AG04449 (cell line): ENCODE results near the gene H1-8.

Source experiments
- CTCF ChIA-PET: fragments of 350-600 bp; formaldehyde crosslinking; extraction: SDS; loops from one replicate; lab custom pipeline; 2021; ENCODE audit warnings: antibody characterized with exemption; lab: Yijun Ruan, JAX
- POLR2A ChIA-PET: fragments of 400-600, 350-600 bp; formaldehyde crosslinking; extraction: SDS; loops from one replicate; lab custom pipeline; 2020; ENCODE audit warnings: antibody characterized with exemption, inconsistent platforms; lab: Yijun Ruan, JAX
- DNase-seq: peaks from one replicate; pipeline ENCODE4 v3.0.0-alpha.2; 2010; ENCODE audit warnings: low read depth, low spot score
- H3K4me3 ChIP-seq: 2 replicates; pipeline ENCODE4 v1.5.1; 2011; ENCODE audit warnings: low read depth, mild to moderate bottlenecking, control low read depth, low read length
- TF ChIP-seq, protein P1 (sequence below): IDR thresholded peaks from one replicate; pipeline ENCODE4 v1.5.1; 2011; ENCODE audit warnings: mild to moderate bottlenecking, moderate library complexity, low read length, control low read depth, inconsistent platforms; ENCODE audit not compliant: insufficient read depth; ENCODE audit errors: missing control alignments

Gene H1-8

DNA sequence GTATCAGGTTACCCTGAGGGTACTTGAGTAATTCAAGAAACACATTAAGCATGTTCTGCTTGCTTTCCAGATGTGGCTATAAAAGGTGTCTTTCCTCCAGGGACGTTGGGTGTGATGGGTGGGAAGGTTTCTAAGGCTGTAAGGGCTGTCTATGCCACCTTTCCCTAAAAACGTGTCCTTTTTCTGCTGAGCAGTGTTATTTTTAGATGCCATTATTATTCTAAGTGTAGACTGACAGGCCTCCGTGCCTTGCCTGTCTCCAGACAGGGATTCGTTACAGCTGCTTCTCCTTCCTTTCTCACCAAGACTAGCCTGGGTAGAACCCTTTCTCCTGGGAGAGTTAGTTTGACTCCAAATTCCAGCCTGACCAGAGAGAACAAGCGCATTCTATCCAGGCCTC is 41.3 kb upstream of the H1-8 start:
- TF ChIP-seq, protein P1, sequence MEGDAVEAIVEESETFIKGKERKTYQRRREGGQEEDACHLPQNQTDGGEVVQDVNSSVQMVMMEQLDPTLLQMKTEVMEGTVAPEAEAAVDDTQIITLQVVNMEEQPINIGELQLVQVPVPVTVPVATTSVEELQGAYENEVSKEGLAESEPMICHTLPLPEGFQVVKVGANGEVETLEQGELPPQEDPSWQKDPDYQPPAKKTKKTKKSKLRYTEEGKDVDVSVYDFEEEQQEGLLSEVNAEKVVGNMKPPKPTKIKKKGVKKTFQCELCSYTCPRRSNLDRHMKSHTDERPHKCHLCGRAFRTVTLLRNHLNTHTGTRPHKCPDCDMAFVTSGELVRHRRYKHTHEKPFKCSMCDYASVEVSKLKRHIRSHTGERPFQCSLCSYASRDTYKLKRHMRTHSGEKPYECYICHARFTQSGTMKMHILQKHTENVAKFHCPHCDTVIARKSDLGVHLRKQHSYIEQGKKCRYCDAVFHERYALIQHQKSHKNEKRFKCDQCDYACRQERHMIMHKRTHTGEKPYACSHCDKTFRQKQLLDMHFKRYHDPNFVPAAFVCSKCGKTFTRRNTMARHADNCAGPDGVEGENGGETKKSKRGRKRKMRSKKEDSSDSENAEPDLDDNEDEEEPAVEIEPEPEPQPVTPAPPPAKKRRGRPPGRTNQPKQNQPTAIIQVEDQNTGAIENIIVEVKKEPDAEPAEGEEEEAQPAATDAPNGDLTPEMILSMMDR: no peak
- CTCF ChIA-PET: interaction anchor here (1.0 to 2.7 kb wide), 3 partner anchors 9 to 12 kb away, joined by 4 to 12 read pairs (median 6); no protein-coding TSS in a partner anchor
- no peak overlapping the region for H3K4me3 ChIP-seq
- POLR2A ChIA-PET: no interaction called here
- no peak for DNase-seq

DNA sequence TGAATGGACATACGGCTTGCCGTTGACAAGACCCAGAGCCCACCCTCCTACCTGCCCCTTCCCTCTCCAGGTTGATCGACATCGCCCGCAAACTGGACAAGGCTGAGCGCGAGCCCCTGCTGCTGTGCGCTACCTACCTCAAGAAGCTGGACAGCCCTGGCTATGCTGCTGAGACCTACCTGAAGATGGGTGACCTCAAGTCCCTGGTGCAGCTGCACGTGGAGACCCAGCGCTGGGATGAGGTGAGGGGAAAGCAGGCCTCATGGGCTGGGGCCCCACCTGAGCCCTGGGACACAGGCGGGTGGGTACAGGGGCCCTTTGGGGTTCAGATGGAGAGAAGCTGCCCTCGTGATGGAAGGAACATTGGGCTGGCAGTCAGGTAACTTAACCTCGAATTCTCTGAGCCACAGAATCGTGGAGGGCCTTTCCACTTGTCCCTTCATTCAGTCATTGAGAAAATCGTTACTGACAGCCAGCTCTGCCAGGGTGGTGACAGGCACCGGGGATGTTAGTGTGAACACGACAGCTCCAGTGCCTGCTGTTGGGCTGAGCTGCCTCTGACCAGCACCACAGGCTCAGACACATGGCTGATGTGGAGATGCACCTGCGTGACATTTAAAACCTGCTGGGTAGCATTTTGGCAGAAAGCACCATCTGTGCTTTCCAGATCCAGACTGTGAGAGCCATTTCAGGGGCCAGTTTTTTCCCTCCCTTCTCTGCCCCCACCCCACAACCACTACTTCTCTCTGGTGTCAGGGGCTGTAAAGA is 40.1 kb upstream of the H1-8 start:
- POLR2A ChIA-PET: interaction anchor here (0.7 kb wide), 1 partner anchor 111 kb away, joined by 3 read pairs; no protein-coding TSS in a partner anchor
- no peak for DNase-seq
- CTCF ChIA-PET: interaction anchor here (1.0 to 2.7 kb wide), 3 partner anchors 10 to 327 kb away, joined by 3 to 12 read pairs (median 4); no protein-coding TSS in a partner anchor
- H3K4me3 ChIP-seq: no peak overlapping the region
- TF ChIP-seq, protein P1: no peak

DNA sequence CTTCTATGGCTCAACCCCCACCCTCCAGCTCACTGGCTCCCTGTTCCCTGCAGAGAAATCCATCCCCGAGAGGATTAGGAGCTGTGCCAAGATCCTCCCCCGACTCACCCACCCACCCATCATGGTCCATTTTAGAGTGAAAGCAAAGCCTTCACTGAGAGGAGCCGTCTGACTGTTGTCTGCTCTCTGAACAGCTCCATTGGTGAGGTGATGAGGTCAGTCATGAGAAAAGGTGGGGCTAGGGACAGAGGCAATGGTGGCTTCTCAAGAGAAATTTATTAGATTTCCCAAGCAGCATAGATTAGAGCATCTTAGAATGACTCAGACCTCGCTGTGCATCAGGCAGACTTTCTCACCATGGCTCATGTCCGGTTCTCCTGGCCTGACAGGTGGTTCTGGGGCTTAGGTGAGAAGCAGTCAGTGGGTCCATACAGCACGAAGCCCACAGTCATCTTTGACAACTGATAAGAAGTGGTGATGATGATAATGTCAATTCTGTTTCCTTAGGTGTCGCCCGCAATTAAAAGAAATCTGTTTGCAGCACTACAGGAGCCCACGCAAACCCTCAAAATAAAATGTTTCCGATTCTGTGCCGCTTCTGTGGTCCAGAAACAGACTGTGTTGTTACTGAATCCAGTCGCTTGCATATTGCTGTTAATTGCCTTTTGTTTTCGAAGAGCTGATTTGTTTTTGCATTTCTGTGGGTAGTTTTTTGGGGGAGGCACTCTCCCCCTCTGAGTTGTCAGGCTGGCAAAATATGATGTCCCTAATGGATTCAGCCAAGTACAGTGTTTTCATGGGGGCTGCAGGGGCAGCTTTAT is 39.3 kb upstream of the H1-8 start:
- H3K4me3 ChIP-seq: no peak overlapping the region
- TF ChIP-seq, protein P1: no peak
- POLR2A ChIA-PET: no interaction called here
- no peak for DNase-seq
- CTCF ChIA-PET: interaction anchor here (1.2 to 2.7 kb wide), 3 partner anchors 11 to 326 kb away, joined by 3 to 12 read pairs (median 3); no protein-coding TSS in a partner anchor

DNA sequence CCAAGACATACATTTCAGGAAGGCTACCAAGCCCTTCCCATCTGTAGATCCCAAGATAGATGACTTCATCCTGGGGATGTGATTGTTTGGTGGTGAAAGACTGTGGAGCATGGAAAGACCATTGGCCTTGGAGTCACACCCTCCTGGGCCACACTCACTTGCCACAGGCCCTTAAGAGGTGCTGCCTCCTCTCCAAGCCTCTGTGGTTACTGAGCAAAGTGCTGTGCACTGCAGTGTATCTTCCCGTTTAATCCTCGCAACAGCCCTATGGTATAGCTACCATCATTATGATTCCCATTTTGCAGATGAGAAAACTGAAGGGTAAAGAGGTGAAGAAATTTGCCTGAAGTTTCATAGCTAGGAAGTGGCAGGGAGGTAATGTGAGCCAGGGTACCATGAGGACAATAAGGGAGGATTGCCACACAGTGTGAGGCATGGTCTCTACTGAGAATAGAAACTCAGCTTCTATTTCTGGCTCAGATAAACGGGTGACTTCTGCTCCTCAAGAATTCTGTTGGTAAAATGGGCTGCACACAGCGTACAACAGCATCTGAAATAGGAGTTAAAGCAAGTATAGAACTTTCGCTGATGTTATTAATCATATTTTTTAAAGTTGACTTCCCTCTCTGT is 38.4 kb upstream of the H1-8 start:
- ChIA-PET POLR2A (no interaction called here), CTCF (interaction anchor here (1.5 to 2.7 kb wide), 2 partner anchors 12 to 14 kb away, joined by 3 to 12 read pairs; no protein-coding TSS in a partner anchor)
- TF ChIP-seq, protein P1: no peak
- no peak overlapping the region for H3K4me3 ChIP-seq
- no peak for DNase-seq

DNA sequence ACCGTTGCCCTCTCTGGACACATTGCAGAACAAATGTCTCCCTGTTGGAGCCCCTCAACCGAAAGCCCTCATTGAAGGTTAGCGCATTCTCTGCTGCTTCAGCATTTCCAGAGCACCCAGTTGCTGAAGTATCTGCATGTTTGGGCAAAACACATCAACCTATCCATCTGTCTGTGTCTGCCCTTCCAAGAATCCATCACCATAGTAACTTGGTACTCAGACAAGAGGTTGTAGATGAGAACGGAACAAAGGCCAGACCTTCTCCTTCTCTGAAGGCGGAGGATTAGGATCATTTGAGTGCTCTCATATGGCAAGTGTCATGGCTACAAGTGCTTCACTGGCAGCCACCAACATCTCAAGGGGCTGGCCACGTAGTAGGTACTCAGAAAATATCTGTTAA is 37.6 kb upstream of the H1-8 start:
- DNase-seq: no peak
- TF ChIP-seq, protein P1: no peak
- ChIA-PET CTCF (no interaction called here), POLR2A (no interaction called here)
- H3K4me3 ChIP-seq: no peak overlapping the region
